ENCODE data around the gene RBM46. TPM values are rescaled to one million over a fixed set of nuclear protein-coding genes. Genes with fewer than 3 reads are reported as not detected.
"Not testable (repeated sequence)": the region's sequence is repeated elsewhere in the genome, so short reads cannot be mapped to it uniquely, and the experiment has no call there.

The RBM46 gene
- total RNA-seq, 4 donors from 2014 or later, result 0.39 TPM; not detected in 3

DNA sequence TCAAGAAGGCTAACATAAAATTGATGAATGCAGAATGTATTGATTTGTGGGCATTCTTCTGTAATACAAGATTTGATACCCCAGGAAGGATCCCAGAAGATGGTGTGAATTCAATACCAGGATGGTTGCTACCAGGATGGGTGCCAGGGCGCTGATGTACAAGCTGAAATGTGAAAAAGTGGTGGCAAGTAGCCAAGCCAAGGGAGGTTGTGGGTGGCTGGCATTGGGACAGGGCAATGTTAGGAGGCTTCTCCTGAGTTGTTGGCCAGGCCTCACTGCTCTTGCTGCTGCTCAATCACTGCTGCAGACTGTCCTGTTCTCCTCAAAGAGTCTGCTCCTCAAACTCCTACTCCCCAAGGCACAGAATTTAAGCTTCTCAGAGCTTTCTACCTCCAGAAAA, 77.1 kb downstream of the RBM46 start:
- peaks cover 0 to 12% (median 1%) of the 10 kb centered on the region in 4 donors for H3K9me3 ChIP-seq
- TF ChIP-seq EP300 (IDR thresholded peaks at IDR 0.05) (no peak), CTCF (IDR thresholded peaks at IDR 0.05) (no peak), POLR2A (IDR thresholded peaks at IDR 0.05) (no peak)
- no peak for DNase-seq (ENCODE audit: low spot score in 2 of 2)
- no peaks in the 10 kb centered on the region for H3K36me3 ChIP-seq
- no peak overlapping the region for H3K4me3 ChIP-seq
- H3K27ac ChIP-seq, result no peak overlapping the region
- 86 to 87% methylated on average over 1 of the region's 1 CpG for whole genome bisulfite sequencing, 2 donors
- H3K27me3 ChIP-seq, result no peaks in the 10 kb centered on the region
- no peaks in the 10 kb centered on the region for H3K4me1 ChIP-seq

- Histone ChIP-seq H3K4me1 (no peaks in the 10 kb centered on the region), H3K36me3 (no peaks in the 10 kb centered on the region), H3K9me3 (peaks cover 0 to 12% (median 0%) of the 10 kb centered on the region in 4 donors), H3K4me3 (no peak overlapping the region), H3K27me3 (no peaks in the 10 kb centered on the region), H3K27ac (no peak overlapping the region)
- no peak for DNase-seq (ENCODE audit: low spot score in 2 of 2)
- WGBS, 2 donors, result 62 to 81% methylated on average over 7 of the region's 7 CpGs
- TF ChIP-seq POLR2A (IDR thresholded peaks at IDR 0.05) (no peak), EP300 (IDR thresholded peaks at IDR 0.05) (no peak), CTCF (IDR thresholded peaks at IDR 0.05) (no peak)
Observed at GRCh38 chr4:154868414-154869194, 87.5 kb downstream of the RBM46 start.

DNA sequence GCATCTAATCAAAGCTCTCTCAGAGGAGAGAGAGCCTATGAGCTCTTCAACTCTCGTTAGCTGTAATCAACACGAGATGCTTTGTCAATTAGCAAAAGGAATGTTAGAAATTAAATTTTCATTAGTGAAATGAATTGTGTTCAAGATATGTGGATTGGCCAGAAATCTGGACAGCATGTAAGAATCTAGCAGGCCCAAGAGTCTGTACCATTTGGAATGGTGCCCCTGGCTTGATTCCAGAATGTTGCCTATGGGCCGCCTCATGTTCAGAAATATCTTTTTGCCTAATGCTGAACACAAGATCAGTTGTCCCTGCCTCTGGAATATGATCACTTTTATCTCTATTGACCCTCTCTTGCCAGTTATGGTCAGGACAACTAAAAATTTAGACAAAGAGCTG, 88.2 kb downstream of the RBM46 start:
- H3K9me3 ChIP-seq, result peaks cover 0 to 15% (median 0%) of the 10 kb centered on the region in 4 donors
- no peaks in the 10 kb centered on the region for H3K36me3 ChIP-seq
- 62 to 65% methylated on average over 3 of the region's 3 CpGs for WGBS, 2 donors
- TF ChIP-seq CTCF (IDR thresholded peaks at IDR 0.05) (no peak), POLR2A (IDR thresholded peaks at IDR 0.05) (no peak), EP300 (IDR thresholded peaks at IDR 0.05) (no peak)
- no peak for DNase-seq (ENCODE audit: low spot score in 2 of 2)
- H3K27me3 ChIP-seq, result no peaks in the 10 kb centered on the region
- no peak overlapping the region for H3K4me3 ChIP-seq
- no peak overlapping the region for H3K27ac ChIP-seq
- H3K4me1 ChIP-seq, result no peaks in the 10 kb centered on the region

DNA sequence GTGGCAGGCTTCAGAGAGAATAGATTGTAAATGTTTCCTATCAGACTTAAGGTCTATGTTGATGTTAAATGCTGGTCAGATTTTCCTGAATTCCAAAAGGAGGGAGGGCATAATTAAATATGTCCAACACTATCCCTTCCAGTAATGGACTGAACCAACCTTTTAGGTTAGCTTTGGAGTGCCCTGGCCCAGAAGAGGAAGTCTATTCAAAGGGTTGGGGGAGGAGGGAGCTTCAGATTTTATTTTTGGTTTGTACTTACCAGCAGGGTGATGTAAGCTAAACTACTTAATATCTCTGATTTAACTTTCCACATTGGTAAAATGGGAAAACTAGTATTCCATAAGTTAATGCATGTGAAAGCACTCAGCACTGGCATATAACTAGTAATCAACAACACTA, 91.1 kb downstream of the RBM46 start:
- no peak for TF ChIP-seq CTCF (IDR thresholded peaks at IDR 0.05)
- no peak for TF ChIP-seq POLR2A (IDR thresholded peaks at IDR 0.05)
- TF ChIP-seq EP300 (IDR thresholded peaks at IDR 0.05), result no peak
- no peak overlapping the region for H3K27ac ChIP-seq
- no peaks in the 10 kb centered on the region for H3K27me3 ChIP-seq
- no peaks in the 10 kb centered on the region for H3K36me3 ChIP-seq
- DNase-seq (ENCODE audit: low spot score in 2 of 2), result no peak
- no peak overlapping the region for H3K4me3 ChIP-seq
- no peaks in the 10 kb centered on the region for H3K4me1 ChIP-seq
- H3K9me3 ChIP-seq, result peaks cover 0 to 16% (median 0%) of the 10 kb centered on the region in 4 donors

DNA sequence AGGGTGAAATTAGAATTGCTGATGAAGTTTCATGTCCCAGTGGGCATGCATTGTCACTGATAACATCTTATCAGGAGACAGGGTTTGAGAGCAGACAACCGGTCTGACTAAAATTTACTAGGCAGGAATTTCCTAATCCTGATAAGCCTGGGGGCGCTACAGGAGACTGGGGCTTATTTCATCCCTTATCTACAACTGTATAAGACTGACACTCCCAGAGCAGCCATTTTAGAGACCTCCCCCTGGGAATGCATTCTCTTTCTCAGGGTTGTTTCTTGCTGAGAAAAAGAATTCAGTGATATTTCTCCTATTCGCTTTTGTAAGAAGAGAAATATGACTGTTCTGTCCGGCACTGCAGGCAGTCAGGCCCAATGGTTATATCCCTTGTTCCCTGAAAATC, 93.0 kb downstream of the RBM46 start:
- H3K27me3 ChIP-seq; H3K36me3 ChIP-seq; H3K27ac ChIP-seq; H3K4me3 ChIP-seq; H3K4me1 ChIP-seq; DNase-seq (ENCODE audit: low spot score in 2 of 2): not testable (repeated sequence)
- 94% methylated on average over 4 of the region's 4 CpGs for WGBS, 2 donors
- peaks cover 0 to 16% (median 0%) of the 10 kb centered on the region in 4 donors for H3K9me3 ChIP-seq
